ENCODE data around the gene ZNF165.

Gene ZNF165

GRCh38 chr6:28124350-28124970 is 44.1 kb downstream of the ZNF165 start, which contains the start of gene ZSCAN16:
TSS of gene ZSCAN16 (plus strand) at chr6:28124609. CDS start at chr6:28125444, 835 bp downstream.
- peak; percentile 49 to 69 for DNase-seq

GRCh38 chr6:28124971-28125353 is 44.6 kb downstream of the ZNF165 start:
- DNase-seq: no peak

GRCh38 chr6:28125401-28125800 is 45.0 kb downstream of the ZNF165 start:
- no peak for DNase-seq

GRCh38 chr6:28134015-28134414 is 53.6 kb downstream of the ZNF165 start:
- peak in 1 of 2 donors; percentile 13 for DNase-seq

GRCh38 chr6:28134716-28135115 is 54.3 kb downstream of the ZNF165 start:
- no peak for DNase-seq

- no peak for DNase-seq
Observed at GRCh38 chr6:28135393-28135792, 55.0 kb downstream of the ZNF165 start.

GRCh38 chr6:28136585-28137504 is 56.5 kb downstream of the ZNF165 start:
- peak; percentile 62 to 67 for DNase-seq

- peak; percentile 7 to 66 for DNase-seq
Observed at GRCh38 chr6:28137505-28137981, 57.2 kb downstream of the ZNF165 start.
